HG02678 (cell line): ENCODE measurements around the gene UNC119B.
"Not testable (repeated sequence)": the region's sequence is repeated elsewhere in the genome, so short reads cannot be mapped to it uniquely, and the experiment has no call there.

Experiments used
- ATAC-seq: cut with Tn5 transposase; IDR thresholded peaks from one replicate; pipeline ENCODE4 v1.9.1; 2021; ENCODE audit warnings: mild to moderate bottlenecking, moderate library complexity; ENCODE audit not compliant: unreplicated experiment

UNC119B gene

DNA sequence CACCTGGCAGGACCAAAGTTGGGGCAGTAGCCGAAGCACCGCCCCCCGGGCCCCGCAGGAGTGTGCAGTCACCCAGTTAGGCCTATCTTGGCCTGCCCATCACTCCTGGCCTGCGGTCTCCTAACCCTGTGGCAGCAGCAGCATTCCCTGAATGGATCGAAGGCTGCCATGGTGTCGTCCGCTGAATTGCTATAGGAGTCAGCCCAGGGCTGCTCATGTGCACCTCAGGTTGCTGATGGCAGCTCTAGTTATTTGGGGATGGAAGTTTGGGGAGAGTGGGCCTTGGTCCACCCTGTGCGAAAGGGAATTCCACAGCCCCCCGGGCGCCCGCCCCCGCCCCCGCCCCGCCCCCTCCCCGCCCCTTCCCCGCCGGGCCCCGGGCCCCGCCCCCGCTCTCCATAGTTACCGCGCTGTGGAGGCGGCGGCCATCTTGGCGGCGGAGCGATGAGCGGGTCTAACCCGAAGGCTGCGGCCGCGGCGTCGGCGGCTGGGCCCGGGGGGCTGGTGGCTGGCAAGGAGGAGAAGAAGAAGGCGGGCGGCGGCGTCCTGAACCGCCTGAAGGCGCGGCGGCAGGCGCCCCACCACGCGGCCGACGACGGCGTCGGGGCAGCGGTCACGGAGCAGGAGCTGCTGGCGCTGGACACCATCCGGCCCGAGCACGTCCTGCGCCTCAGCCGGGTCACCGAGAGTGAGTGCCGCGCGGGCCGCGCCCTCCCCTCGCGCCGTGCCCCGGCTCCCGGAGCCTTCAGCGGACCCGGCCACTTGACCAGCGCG, at the start of gene UNC119B:
TSS of gene UNC119B (plus strand) at position 428 of the 774 bp plus-strand sequence. CDS start at position 445, 17 bp downstream.
- ATAC-seq: peak; percentile 71

DNA sequence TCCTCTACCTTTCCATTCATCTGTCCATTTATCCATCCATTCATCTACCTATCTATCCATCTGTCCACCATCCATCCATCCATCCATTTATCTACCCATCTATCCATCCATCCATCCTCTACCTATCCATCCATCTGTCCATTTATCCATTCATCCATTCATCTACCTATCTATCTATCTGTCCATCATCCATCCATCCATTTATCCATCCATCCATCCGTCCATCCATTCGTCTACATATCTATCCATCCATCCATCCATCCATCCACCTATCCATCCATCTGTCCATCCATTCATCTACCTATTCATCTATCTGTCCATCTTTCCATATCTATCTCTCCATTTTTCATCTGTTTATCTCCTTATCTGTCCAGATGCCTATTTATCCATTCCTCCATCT, 48.8 kb upstream of the UNC119B start:
- no peak for ATAC-seq

DNA sequence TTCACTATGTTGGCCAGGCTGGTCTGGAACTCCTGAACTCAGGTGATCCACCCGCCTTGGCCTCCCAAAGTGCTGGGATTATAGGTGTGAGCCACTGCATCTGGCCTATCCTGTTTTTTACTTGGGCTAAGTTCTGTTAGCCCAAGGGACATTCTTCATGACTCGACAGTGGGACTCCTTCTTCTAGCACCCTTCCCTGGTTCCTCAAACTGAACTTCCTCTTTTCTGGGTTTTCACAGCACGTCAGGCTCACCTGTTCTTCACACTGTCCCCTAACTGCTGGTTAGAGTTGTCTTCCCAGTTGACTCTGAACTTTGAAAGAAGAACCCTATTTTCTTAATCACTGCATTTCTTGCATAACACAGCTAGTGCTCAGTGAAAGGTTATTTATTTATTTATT, 47.4 kb upstream of the UNC119B start:
- ATAC-seq: peak; percentile 74

DNA sequence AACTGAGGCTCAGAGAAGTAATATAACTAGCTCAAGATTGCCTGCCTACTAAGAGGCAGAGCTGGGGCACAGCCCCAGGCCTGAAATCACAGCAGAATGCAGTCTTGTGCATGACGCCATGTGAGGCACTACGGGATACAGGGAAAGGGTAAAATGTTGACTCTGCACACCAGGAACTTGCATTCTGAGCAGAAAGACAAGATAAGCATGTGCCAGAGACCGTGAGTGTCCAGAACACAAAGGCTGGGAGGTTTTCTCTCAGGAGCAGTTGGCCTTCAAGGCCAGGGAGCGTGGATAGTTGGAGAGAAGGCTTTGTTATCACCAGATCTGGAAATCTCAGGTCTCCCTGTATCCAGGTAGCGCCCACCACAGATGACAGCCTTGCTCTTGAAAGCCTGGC, 46.5 kb upstream of the UNC119B start:
- ATAC-seq: no peak

DNA sequence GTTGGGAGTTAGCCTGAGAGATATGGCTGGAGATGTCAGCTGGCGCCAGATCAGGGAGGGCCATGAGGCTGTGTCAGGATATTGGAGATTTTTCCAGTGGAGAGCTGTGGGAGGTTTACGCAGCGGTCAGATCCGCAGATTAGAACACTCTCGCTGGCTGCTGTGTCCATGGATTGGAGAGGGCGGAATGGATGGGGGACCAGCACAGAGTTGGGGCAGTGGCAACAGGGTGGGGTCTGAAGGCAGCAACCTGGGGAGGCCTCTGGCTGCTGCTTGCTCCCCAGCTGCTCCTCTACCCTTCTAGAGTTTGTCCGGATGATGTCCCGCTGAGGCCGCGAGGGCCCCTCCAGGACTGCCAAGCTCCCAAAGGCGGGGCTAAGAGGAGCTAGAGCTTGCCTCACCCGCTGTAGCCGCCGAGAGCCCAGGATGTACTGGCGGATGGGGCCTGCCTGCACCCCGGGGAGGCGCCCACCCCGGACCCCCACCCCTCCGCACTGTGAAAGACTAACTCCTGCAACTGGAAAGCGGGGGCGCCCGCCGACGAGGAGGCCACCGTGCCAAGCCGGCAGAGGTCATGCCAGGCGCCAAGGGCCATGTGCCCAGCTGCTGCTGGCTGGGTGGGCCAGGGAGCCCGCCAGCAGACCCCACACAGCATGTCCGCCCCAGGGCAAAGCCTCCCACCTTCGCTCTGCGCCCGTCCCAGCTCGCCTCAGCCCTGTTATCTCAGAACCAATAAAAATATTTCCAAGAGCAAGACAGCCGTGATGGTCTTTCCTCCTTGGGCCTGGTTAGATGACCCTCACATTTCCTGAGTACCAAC, 43.5 kb upstream of the UNC119B start:
- no peak for ATAC-seq

DNA sequence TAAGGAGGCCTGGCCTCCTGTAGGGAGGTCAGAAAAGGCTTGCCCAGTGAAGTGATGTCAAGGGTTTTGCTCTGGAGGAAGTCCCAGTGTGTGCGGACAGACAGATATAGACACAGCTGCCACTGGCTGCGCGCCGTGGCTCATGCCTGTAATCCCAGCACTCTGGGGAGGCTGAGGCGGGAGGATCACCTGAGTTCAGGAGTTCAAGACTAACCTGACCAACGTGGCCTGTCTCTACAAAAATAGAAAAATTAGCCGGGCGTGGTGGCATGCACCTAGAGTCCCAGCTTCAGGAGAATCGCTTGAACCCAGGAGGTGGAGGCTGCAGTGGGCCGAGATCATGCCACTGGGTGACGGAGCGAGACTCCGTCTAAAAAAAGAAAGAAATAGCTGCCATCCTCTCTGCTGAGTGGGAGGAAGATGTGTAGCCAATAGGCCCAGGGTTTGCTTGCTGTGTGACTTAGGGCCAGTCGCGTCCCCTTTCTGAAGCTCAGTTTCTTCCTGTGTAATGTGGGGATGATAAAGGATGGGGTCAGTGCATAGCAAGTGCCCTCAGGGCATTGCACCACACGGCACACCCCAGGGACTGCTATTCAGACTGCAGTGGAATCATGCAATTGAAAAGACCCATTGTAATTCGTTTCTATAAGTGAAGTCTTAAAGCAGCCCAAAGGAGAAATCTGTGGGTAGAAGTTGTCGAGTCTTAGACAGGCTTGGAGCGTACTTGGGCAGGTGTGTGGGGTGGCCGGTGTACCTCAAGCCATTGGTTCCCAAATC, 42.0 kb upstream of the UNC119B start:
- ATAC-seq: no peak

DNA sequence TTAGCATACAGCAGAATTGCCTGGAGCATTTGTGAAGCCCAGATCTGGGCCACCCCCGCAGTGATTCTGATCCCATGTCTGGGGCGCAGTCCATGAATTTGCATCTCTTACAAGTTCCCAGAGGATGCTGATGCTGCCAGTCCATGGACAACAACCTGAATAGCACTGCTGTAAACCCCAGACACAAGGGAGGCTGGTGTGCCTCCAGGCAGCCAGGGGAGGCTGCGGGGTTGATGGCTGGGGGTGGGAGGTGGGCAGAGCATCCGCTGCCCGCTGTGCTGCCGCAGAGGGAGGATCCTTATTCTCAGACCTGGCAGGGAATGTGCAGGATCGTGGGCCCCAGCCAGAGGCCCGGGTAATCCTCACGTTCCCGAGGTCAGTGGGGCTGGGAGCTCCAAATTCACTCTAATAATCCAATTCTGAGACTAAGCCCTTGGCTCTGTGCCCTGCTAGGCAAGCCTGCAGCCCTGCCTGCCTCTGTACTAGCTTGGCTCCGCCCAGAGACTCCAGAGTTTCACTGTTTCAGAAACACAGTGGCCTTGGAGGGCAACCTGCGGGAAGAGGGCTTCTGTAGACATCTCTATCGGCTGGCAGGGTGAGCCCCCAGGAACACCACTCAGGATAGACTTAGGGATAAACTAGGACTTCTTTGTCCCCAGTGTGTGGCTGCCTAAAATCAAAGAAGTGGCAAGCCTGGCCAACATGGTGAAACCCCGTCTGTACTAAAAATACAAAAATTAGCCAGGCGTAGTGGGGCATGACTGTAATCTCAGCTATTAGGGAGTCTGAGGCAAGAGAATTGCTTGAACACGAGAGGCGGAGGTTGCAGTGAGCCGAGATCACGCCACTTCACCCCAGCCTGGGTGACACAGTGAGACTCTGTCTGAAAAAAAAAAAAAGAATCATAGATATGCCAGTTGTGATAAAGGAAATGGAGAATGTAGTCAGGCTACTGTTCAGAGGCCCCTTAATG, 41.1 kb upstream of the UNC119B start:
- ATAC-seq: peak; percentile 52

DNA sequence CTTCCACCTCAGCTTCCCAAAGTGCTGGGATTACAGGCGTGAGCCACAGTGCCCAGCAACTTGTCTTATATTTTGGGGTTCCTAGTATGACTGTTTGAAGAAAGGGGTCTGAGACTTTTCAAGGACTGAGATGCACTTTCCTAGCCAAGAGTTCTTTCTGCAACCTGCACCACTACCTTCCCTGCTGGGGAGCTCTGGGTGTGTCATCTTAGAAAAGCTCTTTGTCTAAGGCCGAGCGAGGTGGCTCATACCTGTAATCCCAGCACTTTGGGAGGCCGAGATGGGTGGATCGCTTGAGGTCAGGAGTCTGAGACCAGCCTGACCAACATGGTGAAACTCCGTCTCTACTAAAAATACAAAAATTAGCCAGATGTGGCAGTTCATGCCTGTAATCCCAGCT, 40.0 kb upstream of the UNC119B start:
- not testable (repeated sequence) for ATAC-seq

DNA sequence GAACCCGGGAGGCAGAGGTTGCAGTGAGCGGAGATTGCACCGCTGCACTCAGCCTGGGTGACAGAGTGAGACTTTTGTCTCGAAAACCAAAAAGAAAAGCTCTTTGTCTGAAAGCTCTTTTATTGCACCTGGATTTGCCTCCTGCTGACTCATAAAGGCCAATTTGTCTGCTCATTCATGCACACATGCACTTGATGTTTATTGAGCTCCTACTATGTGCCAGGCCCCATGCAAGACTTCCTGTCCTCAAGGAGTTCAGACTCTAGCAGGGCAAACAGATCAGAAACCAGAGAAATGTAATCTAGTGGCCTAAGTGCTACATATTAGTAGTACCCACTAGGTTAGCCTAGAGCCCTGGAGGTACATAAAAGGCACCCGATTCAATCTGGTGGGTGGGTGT, 39.6 kb upstream of the UNC119B start:
- ATAC-seq: no peak

DNA sequence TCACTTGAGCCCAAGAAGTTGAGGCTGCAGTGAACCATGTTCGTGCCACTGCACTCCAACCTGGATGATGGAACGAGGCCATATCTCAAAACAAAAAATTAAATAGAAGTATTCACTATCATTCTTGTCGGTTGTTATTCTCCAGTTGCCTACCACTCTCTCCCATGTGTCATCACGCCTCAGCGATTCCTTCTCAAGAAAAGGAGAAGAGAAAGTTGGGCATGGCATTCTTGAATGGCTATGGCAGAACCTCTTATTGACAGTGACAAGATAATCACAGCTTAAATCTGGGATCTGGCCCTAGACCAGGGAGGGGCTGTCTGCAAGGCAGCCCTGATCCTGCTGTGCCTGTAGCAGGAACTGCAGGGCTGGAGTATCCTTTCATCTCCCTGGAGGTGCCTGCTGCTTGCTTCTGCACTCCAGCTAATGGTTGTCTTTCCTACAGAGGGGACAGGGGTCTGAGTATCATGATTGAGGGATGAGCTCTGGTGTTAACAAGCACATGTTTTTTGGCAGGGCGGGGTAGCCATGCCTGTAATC, 36.1 kb upstream of the UNC119B start:
- ATAC-seq: no peak

DNA sequence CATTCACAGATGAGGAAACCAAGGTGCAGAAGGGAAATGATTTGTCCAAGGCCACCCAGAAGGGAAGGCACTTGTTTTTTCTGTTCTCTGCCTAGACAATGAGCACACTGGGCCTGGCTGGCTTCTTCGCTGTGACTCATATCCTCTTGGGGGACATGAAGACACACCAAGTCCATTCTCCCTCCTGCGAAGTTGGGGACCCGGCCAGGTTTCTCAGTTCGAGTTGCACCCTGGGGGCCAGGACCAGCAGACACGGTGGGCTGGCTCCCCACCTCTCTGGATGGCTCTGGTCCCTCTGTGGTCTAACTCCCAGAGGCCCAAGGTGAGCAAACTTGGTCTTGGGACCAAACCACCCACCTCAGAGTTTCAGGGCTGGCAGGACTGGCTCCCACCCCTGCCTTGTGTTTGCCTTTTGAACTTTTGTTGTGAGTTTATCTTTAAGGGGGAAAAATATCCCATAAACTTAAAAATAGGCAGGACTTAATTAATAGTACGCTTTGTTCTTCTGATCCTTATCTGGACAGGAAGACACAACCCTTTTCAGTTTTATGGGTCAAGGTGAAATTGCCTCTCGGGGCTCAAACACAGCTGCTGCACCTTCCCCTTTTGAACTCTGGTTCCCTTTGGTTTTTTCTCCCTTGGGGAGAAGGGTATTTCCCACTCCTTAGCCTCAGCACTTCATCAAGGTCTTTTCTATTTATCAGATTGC, 32.3 kb upstream of the UNC119B start:
- peak; percentile 52 for ATAC-seq

DNA sequence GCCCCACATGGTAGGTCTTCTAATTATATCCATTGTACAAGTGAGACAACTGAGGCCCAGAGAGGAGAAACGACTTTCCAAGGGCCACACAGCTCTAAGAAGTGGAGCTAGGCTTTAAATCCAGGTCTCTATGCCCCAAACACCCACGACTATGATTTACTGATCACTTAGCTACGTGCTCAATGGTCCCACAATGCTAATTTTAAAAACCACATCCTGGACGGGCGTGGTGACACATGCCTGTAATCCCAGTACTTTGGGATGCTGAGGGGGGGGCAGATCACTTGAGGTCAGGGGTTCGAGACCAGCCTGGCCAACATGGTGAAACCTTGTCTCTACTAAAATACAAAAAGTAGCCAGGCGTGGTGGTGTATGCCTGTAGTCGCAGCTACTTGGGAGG, 31.7 kb upstream of the UNC119B start:
- peak; percentile 4 for ATAC-seq

DNA sequence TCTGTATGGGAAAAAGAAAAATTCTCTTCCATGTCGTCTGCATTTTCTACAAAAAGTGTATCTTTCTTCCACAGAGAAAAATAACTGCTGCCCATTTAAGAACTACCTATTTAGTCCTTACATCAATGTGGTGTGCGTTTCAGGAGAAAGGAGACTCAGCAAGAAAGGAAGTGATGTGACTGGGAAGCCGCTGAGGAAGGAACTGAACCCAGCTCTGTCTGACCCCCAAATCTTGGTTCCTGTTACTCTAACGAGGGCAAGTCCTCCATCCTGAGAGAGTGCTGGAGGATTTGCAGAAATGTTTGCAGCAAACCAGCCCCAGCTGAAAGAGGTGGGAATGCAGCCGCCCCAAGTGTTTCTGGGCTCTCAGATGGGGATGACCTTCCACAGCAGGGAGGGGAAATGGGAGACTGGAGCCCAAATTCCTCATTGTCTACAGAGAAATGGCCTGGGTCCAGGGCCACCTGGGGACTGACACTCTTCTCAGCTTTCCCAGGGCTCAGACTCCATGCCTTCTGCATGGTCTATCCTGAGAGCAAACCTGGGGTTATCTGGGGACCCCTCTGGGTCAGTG, 30.0 kb upstream of the UNC119B start:
- ATAC-seq: no peak

DNA sequence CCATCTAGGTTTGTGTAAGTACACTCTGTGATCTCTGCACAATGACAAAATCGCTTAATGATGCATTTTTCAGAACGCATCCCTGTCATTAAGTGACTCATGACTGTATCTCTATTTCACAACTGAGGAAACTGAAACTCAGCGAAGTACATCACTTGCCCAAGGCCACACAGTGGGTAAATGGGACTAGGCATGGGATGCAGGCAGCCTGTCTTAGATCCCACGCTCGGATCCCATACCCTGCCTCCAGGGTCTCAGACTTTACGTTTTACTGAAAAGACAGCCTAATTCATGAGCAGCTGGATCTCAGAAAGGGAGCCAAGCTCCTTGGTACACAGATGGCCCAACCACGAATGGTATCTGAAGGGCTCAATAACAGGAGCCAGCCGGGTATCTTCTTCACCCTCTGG, 25.7 kb upstream of the UNC119B start:
- no peak for ATAC-seq

DNA sequence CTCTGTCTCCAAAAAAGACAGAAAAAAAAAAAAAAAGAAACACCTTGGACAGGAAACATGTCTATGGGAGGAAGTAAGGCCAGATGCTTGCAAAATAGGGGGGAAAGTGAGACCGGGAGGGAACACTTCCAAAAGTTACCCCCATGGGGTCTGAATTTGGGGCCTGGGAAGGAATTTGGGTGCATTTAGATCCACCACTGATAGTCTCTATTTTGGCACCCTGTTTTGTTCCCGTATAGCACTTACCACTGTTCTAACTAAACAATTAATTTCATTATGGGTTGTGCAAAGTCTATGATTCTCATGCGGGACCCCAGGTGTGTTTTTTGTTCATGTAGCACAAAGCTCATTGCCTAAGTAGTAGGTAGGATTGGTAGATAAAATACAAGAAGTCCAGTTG, 24.7 kb upstream of the UNC119B start:
- no peak for ATAC-seq

DNA sequence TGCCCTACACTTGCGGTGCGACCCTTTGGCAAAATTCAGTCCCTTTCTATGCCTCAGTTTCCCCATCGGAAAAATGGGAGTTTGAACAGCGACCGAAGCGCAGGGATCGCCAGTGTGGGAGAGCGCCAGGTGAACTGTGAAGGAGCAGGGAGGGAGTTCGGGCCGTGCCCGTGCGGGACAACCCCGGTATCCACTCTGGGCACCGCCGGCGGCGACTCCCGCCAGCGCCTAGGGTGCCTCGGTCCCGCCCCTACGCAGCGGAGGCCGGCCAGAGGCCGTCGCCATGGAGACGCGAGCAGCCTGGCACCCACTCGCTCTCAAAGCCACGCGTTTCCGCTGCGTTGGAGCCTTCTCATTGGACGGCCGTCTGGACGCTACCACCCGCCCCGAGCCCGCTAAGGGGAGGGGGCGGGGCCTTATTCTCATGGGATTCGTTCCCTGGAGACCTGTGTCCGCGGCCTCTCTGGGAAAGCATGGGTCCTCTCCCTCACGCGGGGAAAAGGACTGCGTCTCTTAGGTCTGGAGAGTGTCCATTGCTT, 24.0 kb upstream of the UNC119B start:
- ATAC-seq: peak; percentile 72

DNA sequence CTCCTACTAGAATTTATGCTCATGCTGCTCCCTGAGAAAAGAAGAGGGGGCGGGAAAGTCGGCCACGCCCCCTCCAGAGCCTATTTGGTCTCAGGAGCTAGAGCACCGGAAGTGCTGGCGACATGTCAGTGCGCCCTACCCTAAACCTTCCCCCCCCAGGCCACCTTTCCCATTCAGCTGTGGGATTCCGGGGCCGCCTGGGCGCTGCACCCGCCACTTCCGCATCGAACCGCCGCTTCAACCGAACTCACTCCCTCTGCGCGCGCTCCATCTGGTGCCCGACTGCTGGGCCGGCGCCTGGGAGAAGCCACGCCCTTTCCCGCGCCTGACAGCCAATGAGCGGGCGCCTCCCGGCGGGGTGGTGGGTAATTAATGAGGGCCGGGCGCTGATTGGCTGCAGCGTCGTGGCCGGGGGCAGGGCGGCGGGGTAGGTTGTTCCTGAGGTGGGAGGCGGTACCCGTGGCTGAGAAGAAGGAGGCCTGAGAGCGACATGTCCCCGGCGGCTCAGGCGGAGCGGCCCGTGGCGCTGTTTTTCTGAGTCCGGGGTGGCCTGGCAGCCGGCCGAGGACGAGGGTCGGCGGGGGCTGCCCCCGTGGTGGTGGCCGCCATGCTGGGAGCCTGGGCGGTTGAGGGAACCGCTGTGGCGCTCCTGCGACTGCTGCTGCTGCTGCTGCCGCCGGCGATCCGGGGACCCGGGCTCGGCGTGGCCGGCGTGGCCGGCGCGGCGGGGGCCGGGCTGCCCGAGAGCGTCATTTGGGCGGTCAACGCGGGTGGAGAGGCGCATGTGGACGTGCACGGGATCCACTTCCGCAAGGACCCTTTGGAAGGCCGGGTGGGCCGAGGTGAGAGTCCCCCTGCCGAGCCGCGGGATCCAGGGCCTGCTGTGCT, 23.3 kb upstream of the UNC119B start, which contains the start of gene MLEC:
TSS of gene MLEC (plus strand) at position 460 of the 888 bp plus-strand sequence. CDS start at position 608, 148 bp downstream.
- ATAC-seq: peak; percentile 65
